A673 (cell line): Measurements from ENCODE around the gene TSPAN14. TPM values are rescaled to one million over a fixed set of nuclear protein-coding genes. Genes with fewer than 3 reads are reported as not detected.

Experiments used
- BruUV-seq: library from RNA; stranded (reverse); fragments of 400-500 nt; replicated peaks from 2 replicates; lab custom pipeline; 2021; lab: Mats Ljungman, UMichigan
- CTCF ChIA-PET: fragments of 300-600 bp; sonication (Branson Sonifier 250); formaldehyde crosslinking; loops from one replicate; lab custom pipeline; 2022; ENCODE audit warnings: antibody characterized with exemption; lab: Charles Lee
- POLR2A ChIA-PET: fragments of 300-600 bp; sonication (Branson Sonifier 250); formaldehyde crosslinking; loops from one replicate; lab custom pipeline; 2022; ENCODE audit warnings: antibody characterized with exemption; ENCODE audit not compliant: low non-redundant PET; lab: Charles Lee
- DNase-seq: peaks from one replicate; pipeline ENCODE4 v3.0.0-alpha.2; 2015; ENCODE audit warnings: low spot score
- H3K27ac ChIP-seq: fragments of 200-600 bp; sonication (generic); 2 replicates; pipeline ENCODE4 v1.5.1; 2016; ENCODE audit warnings: mixed run types, low read depth, mild to moderate bottlenecking, mixed read lengths, antibody characterized with exemption, low read length; ENCODE audit not compliant: poor library complexity, severe bottlenecking
- H3K27me3 ChIP-seq: fragments of 200-600 bp; sonication (generic); replicated peaks from 2 replicates; pipeline ENCODE4 v1.6.1; 2017; ENCODE audit warnings: mixed run types, low read depth, mild to moderate bottlenecking, mixed read lengths, antibody characterized with exemption, low read length; ENCODE audit not compliant: insufficient read depth, poor library complexity
- H3K36me3 ChIP-seq: fragments of 200-600 bp; sonication (generic); 2 replicates; pipeline ENCODE4 v1.6.1; 2016; ENCODE audit warnings: mixed run types, mild to moderate bottlenecking, mixed read lengths, antibody characterized with exemption, low read length; ENCODE audit not compliant: insufficient read depth, poor library complexity, severe bottlenecking
- H3K4me1 ChIP-seq: fragments of 200-600 bp; sonication (generic); 2 replicates; pipeline ENCODE4 v1.6.1; 2017; ENCODE audit warnings: mixed run types, mild to moderate bottlenecking, mixed read lengths, antibody characterized with exemption, low read length; ENCODE audit not compliant: insufficient read depth, poor library complexity, severe bottlenecking
- H3K4me3 ChIP-seq: fragments of 200-600 bp; sonication (generic); 2 replicates; pipeline ENCODE4 v1.5.1; 2016; ENCODE audit warnings: low read depth, mixed run types, mild to moderate bottlenecking, mixed read lengths, low read length; ENCODE audit not compliant: poor library complexity, severe bottlenecking
- H3K9me3 ChIP-seq: fragments of 200-600 bp; sonication (generic); 2 replicates; pipeline ENCODE4 v1.6.1; 2016; ENCODE audit warnings: mixed run types, low read depth, mild to moderate bottlenecking, mixed read lengths, antibody characterized with exemption, low read length; ENCODE audit not compliant: poor library complexity, severe bottlenecking
- CTCF ChIP-seq: fragments of 300-800, 200-600 bp; sonication (generic); conservative IDR thresholded peaks from 2 replicates; pipeline ENCODE4 v1.5.1; 2017; ENCODE audit warnings: low read depth, mild to moderate bottlenecking, antibody characterized with exemption, low read length, moderate library complexity, mixed read lengths
- EZH2 ChIP-seq: fragments of 200-600 bp; sonication (generic); IDR thresholded peaks from 2 replicates; pipeline ENCODE4 v1.6.1; 2017; ENCODE audit warnings: borderline replicate concordance, low read depth, mild to moderate bottlenecking, mixed read lengths, antibody characterized with exemption, low read length; ENCODE audit not compliant: poor library complexity, severe bottlenecking
- intact Hi-C: fragments of 100-400 bp; cut with micrococcal nuclease; formaldehyde crosslinking; loops from one replicate; pipeline ENCODE4 v1.10.0; 2022; ENCODE audit not compliant: unreplicated experiment
- total RNA-seq: library from RNA; stranded (reverse); gene quantifications from 2 replicates; pipeline ENCODE4 v1.2.3, GENCODE V29; 2021

Gene TSPAN14
- total RNA-seq, 1 experiment from 2014 or later = 50.4 TPM

GRCh38 chr10:80464557-80465450, 10.7 kb downstream of the TSPAN14 start:
- TF ChIP-seq CTCF = no peak
- no peak for TF ChIP-seq EZH2
- H3K9me3 ChIP-seq = no peaks in the 10 kb centered on the region
- POLR2A ChIA-PET = no interaction called here
- no peaks in the 10 kb centered on the region for H3K27me3 ChIP-seq
- peak; percentile 40 for DNase-seq
- H3K4me3 ChIP-seq = no peak overlapping the region
- peaks cover 84% of the 10 kb centered on the region for H3K4me1 ChIP-seq
- H3K36me3 ChIP-seq = no peaks in the 10 kb centered on the region
- intact Hi-C loops = loop anchor here (5.0 kb wide), 1 partner anchor 42 kb away; no protein-coding TSS in a partner anchor
- CTCF ChIA-PET = interaction anchor here (0.7 to 2.4 kb wide), 2 partner anchors 41 kb away, joined by 3 to 12 read pairs; no protein-coding TSS in a partner anchor
- no TSS peak for BruUV-seq
- H3K27ac ChIP-seq = peak overlapping the region; percentile 89

- TF ChIP-seq CTCF (no peak), EZH2 (no peak)
- Histone ChIP-seq H3K36me3 (no peaks in the 10 kb centered on the region), H3K27ac (peak overlapping the region; percentile 89), H3K27me3 (no peaks in the 10 kb centered on the region), H3K4me1 (peaks cover 80% of the 10 kb centered on the region), H3K9me3 (no peaks in the 10 kb centered on the region), H3K4me3 (no peak overlapping the region)
- POLR2A ChIA-PET = no interaction called here
- CTCF ChIA-PET = no interaction called here
- intact Hi-C loops = no loop called here
- no peak for DNase-seq
- BruUV-seq = no TSS peak
These were observed 11.3 kb downstream of the TSPAN14 start for GRCh38 chr10:80465451-80465835.

- ChIA-PET CTCF (no interaction called here), POLR2A (no interaction called here)
- Histone ChIP-seq H3K4me3 (no peak overlapping the region), H3K36me3 (no peaks in the 10 kb centered on the region), H3K4me1 (peaks cover 75% of the 10 kb centered on the region), H3K9me3 (no peaks in the 10 kb centered on the region), H3K27me3 (no peaks in the 10 kb centered on the region), H3K27ac (peak overlapping the region; percentile 89)
- no peak for TF ChIP-seq EZH2
- no peak for TF ChIP-seq CTCF
- no TSS peak for BruUV-seq
- no peak for DNase-seq
- intact Hi-C loops = no loop called here
These were observed 11.9 kb downstream of the TSPAN14 start for GRCh38 chr10:80465839-80466590.
